VCaP (cell line): ENCODE data around the gene DUSP16.

ENCODE experiments used
- H3K27ac ChIP-seq: fragments of 450-650 bp; 2 replicates; pipeline ENCODE4 v1.5.1; 2017
- TF ChIP-seq, protein P1 (sequence below): fragments of 450-650 bp; conservative IDR thresholded peaks from 2 replicates; pipeline ENCODE4 v1.5.1; 2017; ENCODE audit warnings: mild to moderate bottlenecking, moderate library complexity

Gene DUSP16

DNA sequence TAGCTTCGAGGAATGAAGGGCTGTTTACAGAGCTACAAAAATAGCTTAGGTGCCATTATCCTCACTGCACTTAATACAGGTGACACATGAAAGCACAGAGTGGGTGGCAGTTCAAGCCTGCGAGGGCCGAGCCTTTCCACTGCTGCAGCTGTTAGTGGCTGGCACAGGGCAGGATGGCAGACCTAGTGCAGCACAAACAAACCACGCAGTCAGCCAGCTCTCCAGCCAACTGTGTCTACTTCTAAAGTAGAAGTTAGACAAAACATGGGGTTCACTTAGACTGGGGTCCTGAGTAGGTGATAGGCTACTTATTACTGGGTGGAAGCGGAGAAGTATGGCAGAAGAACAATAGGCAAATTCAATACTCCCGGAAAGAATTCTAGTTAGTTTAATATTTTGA is 95.4 kb downstream of the DUSP16 start:
- no peak overlapping the region for H3K27ac ChIP-seq
- TF ChIP-seq, protein P1, sequence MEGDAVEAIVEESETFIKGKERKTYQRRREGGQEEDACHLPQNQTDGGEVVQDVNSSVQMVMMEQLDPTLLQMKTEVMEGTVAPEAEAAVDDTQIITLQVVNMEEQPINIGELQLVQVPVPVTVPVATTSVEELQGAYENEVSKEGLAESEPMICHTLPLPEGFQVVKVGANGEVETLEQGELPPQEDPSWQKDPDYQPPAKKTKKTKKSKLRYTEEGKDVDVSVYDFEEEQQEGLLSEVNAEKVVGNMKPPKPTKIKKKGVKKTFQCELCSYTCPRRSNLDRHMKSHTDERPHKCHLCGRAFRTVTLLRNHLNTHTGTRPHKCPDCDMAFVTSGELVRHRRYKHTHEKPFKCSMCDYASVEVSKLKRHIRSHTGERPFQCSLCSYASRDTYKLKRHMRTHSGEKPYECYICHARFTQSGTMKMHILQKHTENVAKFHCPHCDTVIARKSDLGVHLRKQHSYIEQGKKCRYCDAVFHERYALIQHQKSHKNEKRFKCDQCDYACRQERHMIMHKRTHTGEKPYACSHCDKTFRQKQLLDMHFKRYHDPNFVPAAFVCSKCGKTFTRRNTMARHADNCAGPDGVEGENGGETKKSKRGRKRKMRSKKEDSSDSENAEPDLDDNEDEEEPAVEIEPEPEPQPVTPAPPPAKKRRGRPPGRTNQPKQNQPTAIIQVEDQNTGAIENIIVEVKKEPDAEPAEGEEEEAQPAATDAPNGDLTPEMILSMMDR: no peak

DNA sequence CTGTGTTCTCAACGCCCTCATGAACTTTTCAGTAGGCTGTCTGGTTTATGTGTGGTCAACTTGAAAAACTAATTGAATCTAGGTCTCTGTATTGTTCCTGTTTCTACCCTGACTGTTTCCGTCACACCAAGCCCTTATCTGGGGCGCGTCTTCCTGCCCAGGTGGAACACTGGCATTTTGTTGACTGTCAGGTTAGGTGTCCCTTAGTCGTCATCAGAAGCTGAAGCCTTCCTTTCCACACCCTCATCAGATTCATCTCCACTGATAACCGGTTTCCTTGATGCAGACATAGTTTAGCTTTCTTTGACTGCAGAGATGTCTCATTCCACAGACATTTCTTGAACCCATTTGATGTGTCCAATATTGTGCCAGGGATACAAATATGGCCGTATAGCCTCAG is 96.5 kb downstream of the DUSP16 start:
- H3K27ac ChIP-seq: no peak overlapping the region
- TF ChIP-seq, protein P1: no peak

DNA sequence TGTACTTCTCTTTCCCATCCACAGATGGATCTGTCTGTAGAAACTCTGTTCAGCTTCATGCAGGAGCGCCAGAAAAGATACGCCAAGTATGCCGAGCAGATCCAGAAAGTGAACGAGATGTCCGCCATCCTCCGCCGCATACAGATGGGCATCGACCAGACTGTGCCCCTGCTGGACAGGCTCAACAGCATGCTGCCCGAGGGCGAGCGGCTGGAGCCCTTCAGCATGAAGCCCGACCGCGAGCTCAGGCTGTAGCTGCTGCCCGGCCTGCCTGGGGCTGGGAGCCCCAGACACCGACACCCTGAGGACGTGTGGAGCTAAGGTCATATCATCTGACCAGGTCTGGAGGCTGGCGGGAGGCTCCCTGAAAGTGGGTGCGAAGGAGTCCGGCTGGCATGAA is 97.1 kb downstream of the DUSP16 start:
- TF ChIP-seq, protein P1: no peak
- no peak overlapping the region for H3K27ac ChIP-seq

DNA sequence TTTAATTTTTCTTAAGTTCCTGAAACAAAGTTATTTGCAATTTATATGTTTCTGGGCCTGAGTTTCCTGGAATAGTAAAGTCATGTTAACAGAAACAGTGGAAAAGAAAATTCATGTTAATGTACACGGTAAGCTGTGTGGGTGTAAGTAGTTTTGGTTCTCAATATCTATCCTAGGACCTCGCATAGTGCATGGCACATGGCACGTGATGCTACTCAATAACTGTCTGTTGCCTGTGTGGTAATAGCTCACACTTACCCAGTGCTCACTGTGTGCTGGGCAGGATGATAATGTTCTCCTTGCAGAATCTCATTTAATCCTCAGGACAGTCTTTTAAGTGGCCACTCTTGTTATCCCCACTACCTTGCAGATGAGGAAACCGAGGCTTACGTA is 100.7 kb downstream of the DUSP16 start:
- TF ChIP-seq, protein P1: no peak

DNA sequence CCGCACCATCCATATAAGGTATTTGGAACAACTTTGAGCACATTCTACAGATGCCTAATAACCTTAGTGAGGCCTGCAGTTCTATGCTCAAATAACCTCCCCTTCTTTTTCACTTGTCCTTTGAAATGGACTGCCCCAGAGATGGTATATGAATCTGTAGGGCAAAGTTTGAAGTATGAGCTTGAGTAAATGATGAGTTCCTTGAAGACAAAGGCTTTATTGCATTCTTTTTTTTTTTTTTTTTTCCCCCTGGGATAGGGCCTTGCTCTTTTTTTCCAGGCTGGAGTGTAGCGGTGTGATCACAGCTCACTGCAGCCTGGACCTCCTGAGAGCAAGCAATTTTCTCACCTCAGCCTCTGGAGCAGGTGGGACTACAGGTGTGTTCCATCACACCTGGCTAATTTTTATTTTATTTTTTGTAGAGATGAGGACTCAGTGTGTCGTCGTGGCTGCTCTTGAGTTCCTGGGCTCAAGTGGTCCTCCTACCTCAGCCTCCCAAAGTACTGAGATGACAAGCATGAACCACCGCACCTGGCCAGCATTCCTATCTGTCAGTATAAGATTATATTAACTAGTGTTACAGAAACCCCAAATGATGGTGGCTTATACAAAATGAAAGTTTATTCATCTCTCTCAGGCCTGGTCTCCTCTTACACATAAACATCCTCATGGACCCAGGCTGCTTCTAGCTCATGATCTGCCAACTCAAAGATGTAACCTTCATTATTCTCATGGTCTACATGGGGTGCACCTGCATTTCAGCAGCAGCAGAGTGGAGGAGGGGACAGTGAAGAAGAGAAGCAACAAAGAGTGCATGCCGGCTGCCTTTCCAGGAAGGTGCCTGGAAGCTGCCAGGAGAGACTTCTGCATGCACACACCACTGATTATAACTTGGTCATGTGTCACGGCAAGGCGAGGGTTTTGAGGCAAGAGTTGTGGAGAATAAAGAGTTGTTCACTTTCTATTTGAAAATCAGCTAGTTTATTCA is 101.4 kb downstream of the DUSP16 start:
- H3K27ac ChIP-seq: no peak overlapping the region
- TF ChIP-seq, protein P1: no peak

More for the DNA sequence above, 100.7 kb downstream of the DUSP16 start:
- no peak overlapping the region for H3K27ac ChIP-seq

DNA sequence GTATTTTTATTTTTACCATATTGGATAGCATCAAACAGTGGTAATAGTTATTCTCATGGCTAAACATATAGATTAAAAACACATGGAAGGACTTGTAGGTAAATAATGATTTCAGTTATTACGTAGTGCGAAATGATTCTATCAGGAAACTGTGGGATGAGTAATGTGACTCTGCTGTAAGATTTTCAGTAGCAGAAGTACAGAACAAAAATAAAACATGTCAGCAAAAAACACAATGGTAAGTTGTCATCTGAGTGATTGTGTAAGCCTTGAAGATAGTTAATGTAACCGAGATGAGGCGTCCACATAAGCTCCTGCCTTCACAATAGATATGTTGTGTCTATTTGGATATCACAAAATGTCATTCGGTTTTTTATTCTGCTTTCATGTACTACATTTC is 106.0 kb downstream of the DUSP16 start:
- TF ChIP-seq, protein P1: no peak
- no peak overlapping the region for H3K27ac ChIP-seq

DNA sequence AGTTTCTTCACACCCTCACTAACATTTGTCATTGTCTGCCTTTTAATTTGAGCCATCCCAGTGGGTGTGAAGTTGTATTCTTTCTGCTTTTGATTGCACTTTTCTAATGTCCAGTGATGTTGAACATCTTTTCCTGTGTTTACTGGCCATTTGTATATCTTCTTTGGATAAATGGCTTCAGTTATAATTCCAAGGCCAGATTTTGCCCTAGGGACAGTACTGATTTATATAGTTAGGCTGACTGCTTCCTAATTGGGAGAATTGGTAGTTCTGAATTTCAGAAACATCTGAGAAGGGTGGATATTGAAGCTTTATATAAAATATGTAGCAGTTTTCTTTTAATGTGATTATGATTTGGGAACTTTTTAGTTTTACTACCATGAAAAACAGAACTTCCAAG is 108.3 kb downstream of the DUSP16 start:
- TF ChIP-seq, protein P1: no peak
- H3K27ac ChIP-seq: no peak overlapping the region
